Gastroesophageal sphincter (tissue), 4 donors: ENCODE data around the gene MCM3AP. TPM values are rescaled to one million over a fixed set of nuclear protein-coding genes. Genes with fewer than 3 reads are reported as not detected.

Experiments
- ATAC-seq: fragments of 150-250 bp; one replicate; pipeline ENCODE4 v1.9.1; 2016; ENCODE audit warnings: mild to moderate bottlenecking, moderate library complexity
- H3K27ac ChIP-seq, 4 donors: fragments of 200-600 bp; sonication (generic) in 3 of 4; 1 replicate in 3 of 4; 2 replicates in 1 of 4; pipeline ENCODE4 v1.5.1; 2016 to 2019
- H3K27me3 ChIP-seq: fragments of 200-600 bp; sonication (generic); one replicate; pipeline ENCODE4 v1.5.1; 2019
- H3K36me3 ChIP-seq, 2 donors: fragments of 200-600 bp; sonication (generic); one replicate each; pipeline ENCODE4 v1.5.1; 2019; ENCODE audit warnings: control low read depth in 1 of 2
- H3K4me1 ChIP-seq, 3 donors: fragments of 200-600 bp; sonication (generic); 1 replicate in 2 of 3; 2 replicates in 1 of 3; pipeline ENCODE4 v1.5.1; 2016 to 2019; ENCODE audit warnings: control low read depth in 2 of 3
- H3K4me3 ChIP-seq, 2 donors: fragments of 200-600 bp; sonication (generic); one replicate each; pipeline ENCODE4 v1.5.1; 2019; ENCODE audit warnings: mild to moderate bottlenecking in 1 of 2, moderate library complexity in 1 of 2
- H3K9me3 ChIP-seq, 3 donors: fragments of 200-600 bp; sonication (generic); one replicate each; pipeline ENCODE4 v1.5.1; 2017 to 2019; ENCODE audit warnings: control low read depth in 2 of 3
- CTCF ChIP-seq, 4 experiments: fragments of 200-600 bp in 2 of 4; fragments of 450-650 bp in 2 of 4; sonication (generic) in 1 of 4; IDR thresholded peaks; one replicate each; pipeline ENCODE4 v1.5.1; 2017 to 2019; ENCODE audit warnings: antibody characterized with exemption in 4 of 4, mild to moderate bottlenecking in 2 of 4, moderate library complexity in 2 of 4
- EP300 ChIP-seq: sonication (generic); formaldehyde crosslinking; IDR thresholded peaks from one replicate; pipeline ENCODE4 v1.6.1; 2017; ENCODE audit warnings: antibody characterized with exemption, mild to moderate bottlenecking
- POLR2A ChIP-seq, 2 donors: fragments of 450-650 bp; IDR thresholded peaks; one replicate each; pipeline ENCODE4 v1.6.1; 2017; ENCODE audit warnings: antibody characterized with exemption in 2 of 2, mild to moderate bottlenecking in 2 of 2, moderate library complexity in 1 of 2
- POLR2AphosphoS5 ChIP-seq: sonication (generic); formaldehyde crosslinking; IDR thresholded peaks from one replicate; pipeline ENCODE4 v1.6.1; 2017; ENCODE audit warnings: antibody characterized with exemption
- WGBS, 2 donors: methylation state at CpG; one replicate each; pipeline ENCODE4 v1.1.5; 2018; ENCODE audit warnings: low coverage in 1 of 2; 5-methylcytosine and 5-hydroxymethylcytosine counted together
- total RNA-seq, 4 donors: library from RNA; depleted of rRNA; stranded (reverse); fragments of >200 nt; gene quantifications; one replicate each; pipeline ENCODE4 v1.1.0, GENCODE V29; 2016

MCM3AP gene
- total RNA-seq, 4 donors from 2014 or later: 61.6 to 95.4 (median 71.7) TPM

- TF ChIP-seq CTCF (IDR thresholded peaks at IDR 0.05): no peak
- TF ChIP-seq POLR2A (IDR thresholded peaks at IDR 0.05): no peak
- TF ChIP-seq POLR2AphosphoS5: no peak
- TF ChIP-seq EP300: no peak
- Histone ChIP-seq H3K4me3 (no peak overlapping the region), H3K27me3 (no peaks in the 10 kb centered on the region), H3K9me3 (no peaks in the 10 kb centered on the region), H3K27ac (peak overlapping the region in 2 of 4 donors; percentile 14 to 99), H3K36me3 (peaks cover 0 to 35% of the 10 kb centered on the region in 2 donors), H3K4me1 (peaks cover 0 to 31% (median 16%) of the 10 kb centered on the region in 3 donors)
- no peak for ATAC-seq
- WGBS, 2 donors: 74 to 83% methylated on average over 4 to 10 of the region's 15 CpGs
These were observed 40.8 kb upstream of the MCM3AP start for GRCh38 chr21:46326110-46326703.

GRCh38 chr21:46325073-46325912 is 39.9 kb upstream of the MCM3AP start:
- 0 to 17% methylated on average over 8 to 12 of the region's 43 CpGs for WGBS, 2 donors
- H3K36me3 ChIP-seq: peaks cover 0 to 32% of the 10 kb centered on the region in 2 donors

GRCh38 chr21:46324390-46325072 is 39.1 kb upstream of the MCM3AP start:
- Histone ChIP-seq H3K27ac (peak overlapping the region; percentile 93 to 100 (median 99)), H3K36me3 (peaks cover 0 to 25% of the 10 kb centered on the region in 2 donors), H3K4me3 (peak overlapping the region; percentile 77 to 82), H3K4me1 (peaks cover 0 to 31% (median 16%) of the 10 kb centered on the region in 3 donors), H3K27me3 (no peaks in the 10 kb centered on the region), H3K9me3 (no peaks in the 10 kb centered on the region)
- WGBS, 2 donors: no CpG with 5 or more reads among the region's 98 CpGs
- no peak for TF ChIP-seq EP300
- peak in 2 of 4 experiments; percentile 24 to 50 for TF ChIP-seq CTCF (IDR thresholded peaks at IDR 0.05)
- TF ChIP-seq POLR2AphosphoS5: no peak
- peak; percentile 27 to 46 for TF ChIP-seq POLR2A (IDR thresholded peaks at IDR 0.05)
- peak; percentile 91 for ATAC-seq

More at GRCh38 chr21:46325073-46325912, 39.9 kb upstream of the MCM3AP start:
- peak in 2 of 4 experiments; percentile 11 to 51 for TF ChIP-seq CTCF (IDR thresholded peaks at IDR 0.05)
- no peak for TF ChIP-seq POLR2AphosphoS5
- H3K27me3 ChIP-seq: no peaks in the 10 kb centered on the region
- peak overlapping the region; percentile 32 to 100 (median 99) for H3K27ac ChIP-seq
- H3K4me1 ChIP-seq: peaks cover 0 to 31% (median 16%) of the 10 kb centered on the region in 3 donors
- peak overlapping the region; percentile 77 to 82 for H3K4me3 ChIP-seq
- H3K9me3 ChIP-seq: no peaks in the 10 kb centered on the region
- ATAC-seq: no peak

- Histone ChIP-seq H3K9me3 (no peaks in the 10 kb centered on the region), H3K4me3 (peak within 1 kb of the TSS; percentile 77 to 82), H3K27me3 (no peaks in the 10 kb centered on the region), H3K4me1 (peaks cover 0 to 31% (median 16%) of the 10 kb centered on the region in 3 donors), H3K36me3 (peaks cover 0 to 20% of the 10 kb centered on the region in 2 donors), H3K27ac (peak within 1 kb of the TSS; percentile 93 to 100 (median 99))
- 0% methylated on average over 5 of the region's 76 CpGs; no CpG with 5 or more reads in 1 of the 2 donors for WGBS, 2 donors
- TF ChIP-seq CTCF (IDR thresholded peaks at IDR 0.05) (peak in 1 of 4 experiments; percentile 4), POLR2A (IDR thresholded peaks at IDR 0.05) (peak in 1 of 2 donors; percentile 11), EP300 (no peak), POLR2AphosphoS5 (peak; percentile 22)
- ATAC-seq: peak; percentile 94
These were observed 38.4 kb upstream of the MCM3AP start, which contains the start of the genes C21orf58 and PCNT for GRCh38 chr21:46323710-46324389. Gene C21orf58, minus strand, starts transcription at chr21:46323870. Its CDS starts 1,132 bp downstream, at chr21:46322738. Gene PCNT, plus strand, starts transcription at chr21:46324156. Its CDS starts 73 bp downstream, at chr21:46324229.
